BE2C (cell line): Measurements from ENCODE around the gene FOXN3.
"Not testable (repeated sequence)": the region's sequence is repeated elsewhere in the genome, so short reads cannot be mapped to it uniquely, and the experiment has no call there.

ENCODE experiments used
- DNase-seq: peaks from one replicate; pipeline ENCODE4 v3.0.0-alpha.2; 2020
- H3K27me3 ChIP-seq: fragments of 250-450 bp; sonication (Bioruptor Pico); 2 replicates; pipeline ENCODE4 v1.5.1; 2020; ENCODE audit warnings: mild to moderate bottlenecking
- H3K36me3 ChIP-seq: fragments of 250-450 bp; sonication (Bioruptor Pico); 2 replicates; pipeline ENCODE4 v1.5.1; 2020; ENCODE audit warnings: mild to moderate bottlenecking
- H3K4me1 ChIP-seq: fragments of 250-450 bp; sonication (Bioruptor Pico); 2 replicates; pipeline ENCODE4 v1.5.1; 2020
- H3K4me3 ChIP-seq: 2 replicates; pipeline ENCODE4 v1.5.1; 2011; ENCODE audit warnings: low read depth, low read length
- H3K9me3 ChIP-seq: fragments of 250-450 bp; sonication (Bioruptor Pico); 2 replicates; pipeline ENCODE4 v1.5.1; 2020
- CTCF ChIP-seq: IDR thresholded peaks from 2 replicates; pipeline ENCODE4 v1.5.1; 2012; ENCODE audit warnings: mild to moderate bottlenecking, low read depth, low read length

The FOXN3 gene

GRCh38 chr14:89296281-89296745 is 120.7 kb downstream of the FOXN3 start:
- no peak for TF ChIP-seq CTCF
- no peak for DNase-seq
- no peaks in the 10 kb centered on the region for H3K27me3 ChIP-seq
- H3K9me3 ChIP-seq: no peaks in the 10 kb centered on the region
- H3K4me1 ChIP-seq: peaks cover 3% of the 10 kb centered on the region
- no peak overlapping the region for H3K4me3 ChIP-seq
- H3K36me3 ChIP-seq: no peaks in the 10 kb centered on the region

DNA sequence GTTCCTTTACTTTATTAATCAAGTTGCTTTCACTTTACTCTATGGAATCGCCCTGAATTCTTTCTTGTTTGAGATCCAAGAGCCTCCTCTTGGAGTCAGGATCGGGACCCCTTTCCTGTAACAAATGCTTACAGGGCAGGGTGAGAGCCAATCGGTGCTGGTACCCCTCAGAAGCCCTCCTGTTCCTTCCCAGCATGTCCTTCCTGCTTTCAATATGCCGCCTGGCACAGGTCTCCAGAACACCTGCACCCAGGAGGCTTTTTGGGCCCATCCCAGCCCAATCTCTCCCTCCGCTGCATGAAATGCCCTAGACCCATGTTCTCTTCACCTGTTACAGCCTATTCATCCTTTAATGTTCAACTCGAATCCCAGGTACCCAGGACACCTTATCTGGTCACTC is 122.2 kb downstream of the FOXN3 start:
- no peak overlapping the region for H3K4me3 ChIP-seq
- no peaks in the 10 kb centered on the region for H3K9me3 ChIP-seq
- no peak for DNase-seq
- TF ChIP-seq CTCF: no peak
- peaks cover 3% of the 10 kb centered on the region for H3K4me1 ChIP-seq
- no peaks in the 10 kb centered on the region for H3K36me3 ChIP-seq
- no peaks in the 10 kb centered on the region for H3K27me3 ChIP-seq

DNA sequence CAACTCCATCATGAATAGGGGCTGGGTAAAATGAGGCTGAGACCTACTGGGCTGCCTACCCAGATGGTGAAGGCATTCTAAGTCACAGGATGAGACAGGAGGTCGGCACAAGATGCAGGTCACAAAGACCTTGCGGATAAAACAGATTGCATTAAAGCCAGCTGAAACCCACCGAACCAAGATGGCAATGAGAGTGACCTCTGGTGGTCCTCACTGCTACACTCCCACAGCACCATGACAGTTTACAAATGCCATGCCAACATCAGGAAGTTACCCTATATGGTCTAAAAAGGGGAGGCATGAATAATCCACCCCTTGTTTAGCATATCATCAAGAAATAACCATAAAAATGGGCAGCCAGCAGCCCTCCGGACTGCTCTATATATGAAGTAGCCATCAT is 122.6 kb downstream of the FOXN3 start:
- TF ChIP-seq CTCF: 0 out of 2 replicates have a peak, but pooled peaks have one; percentile 20
- not testable (repeated sequence) for DNase-seq, H3K27me3 ChIP-seq, H3K36me3 ChIP-seq, H3K9me3 ChIP-seq, H3K4me1 ChIP-seq, H3K4me3 ChIP-seq

GRCh38 chr14:89294060-89294459 is 123.0 kb downstream of the FOXN3 start:
- H3K9me3 ChIP-seq: no peaks in the 10 kb centered on the region
- DNase-seq: no peak
- no peaks in the 10 kb centered on the region for H3K36me3 ChIP-seq
- H3K27me3 ChIP-seq: no peaks in the 10 kb centered on the region
- peaks cover 3% of the 10 kb centered on the region for H3K4me1 ChIP-seq
- TF ChIP-seq CTCF: no peak
- no peak overlapping the region for H3K4me3 ChIP-seq

DNA sequence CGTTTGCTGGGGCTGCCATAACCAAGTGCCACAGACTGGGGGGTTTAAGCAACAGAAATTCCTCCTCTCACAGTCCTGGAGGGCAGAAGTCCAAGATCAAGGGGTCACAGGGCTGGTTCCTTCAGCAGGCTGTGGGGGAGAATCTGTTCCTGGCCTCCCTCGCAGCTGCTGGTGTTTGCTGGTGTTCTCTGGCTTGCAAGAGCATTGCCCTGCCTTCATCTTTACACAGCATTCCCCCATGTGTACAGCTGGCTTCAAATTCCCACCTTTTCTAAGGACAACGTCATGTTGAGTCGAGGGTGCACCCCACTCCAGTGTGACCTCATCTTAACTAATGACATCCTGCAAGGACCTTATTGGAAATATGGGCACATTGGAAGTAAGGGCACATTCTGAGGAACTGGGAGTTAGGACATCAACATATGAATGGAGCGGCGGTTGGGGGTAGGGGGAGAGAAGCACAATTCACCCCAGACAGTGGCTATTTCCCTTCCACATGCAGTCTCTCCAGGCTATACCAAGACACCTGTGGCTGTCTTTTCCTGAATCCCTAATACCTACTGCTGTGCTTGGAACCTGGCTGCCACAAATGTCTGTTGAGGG is 123.6 kb downstream of the FOXN3 start:
- no peaks in the 10 kb centered on the region for H3K9me3 ChIP-seq
- peaks cover 3% of the 10 kb centered on the region for H3K4me1 ChIP-seq
- H3K36me3 ChIP-seq: no peaks in the 10 kb centered on the region
- no peak for DNase-seq
- no peaks in the 10 kb centered on the region for H3K27me3 ChIP-seq
- TF ChIP-seq CTCF: no peak
- no peak overlapping the region for H3K4me3 ChIP-seq

DNA sequence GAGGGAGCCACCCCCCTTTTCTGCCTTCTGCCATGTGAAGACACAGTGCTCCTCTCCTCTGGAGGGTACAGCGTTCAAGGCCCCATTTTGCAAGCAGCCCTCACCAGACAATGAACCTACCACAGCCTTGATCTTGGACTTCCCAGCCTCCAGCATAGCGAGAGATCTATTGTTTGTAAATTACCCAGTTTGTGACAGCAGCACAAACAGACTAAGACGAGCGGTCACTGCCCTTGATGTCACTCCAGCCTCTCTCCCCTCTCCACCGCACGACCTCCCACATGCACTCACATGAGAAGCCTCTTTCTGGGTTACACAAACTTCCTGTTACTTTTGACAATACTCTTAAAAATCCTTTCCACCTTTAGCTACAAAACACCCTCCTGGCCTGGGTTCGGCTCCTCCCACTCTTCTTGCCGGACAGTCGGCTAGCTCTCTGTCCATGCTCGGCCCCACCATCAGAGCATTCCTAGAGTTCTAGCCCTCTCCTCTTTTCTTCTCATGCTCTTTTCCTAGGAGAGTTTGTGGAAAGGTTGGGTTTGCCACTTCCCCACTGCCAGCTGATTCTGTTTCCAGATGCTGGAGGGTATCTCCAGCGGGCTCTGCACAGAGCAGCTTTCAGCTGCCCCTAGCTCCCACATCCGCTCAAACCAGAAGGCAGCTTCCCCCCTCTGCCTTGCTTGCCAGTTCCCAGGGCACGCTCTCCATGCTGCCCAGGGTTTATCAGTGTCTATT is 124.3 kb downstream of the FOXN3 start:
- TF ChIP-seq CTCF: no peak
- Histone ChIP-seq H3K9me3 (no peaks in the 10 kb centered on the region), H3K36me3 (no peaks in the 10 kb centered on the region), H3K4me3 (no peak overlapping the region), H3K27me3 (no peaks in the 10 kb centered on the region), H3K4me1 (peaks cover 3% of the 10 kb centered on the region)
- DNase-seq: no peak
